ENCODE results near the gene LSM4. TPM values are rescaled to one million over a fixed set of nuclear protein-coding genes. Genes with fewer than 3 reads are reported as not detected.

The LSM4 gene
- total and polyA plus RNA-seq, 2 of the 13 experiments (the other 11 are each of a cell fraction or from before 2014, with no cell fraction given), result 65.8 to 166 TPM

- TF ChIP-seq ZBTB4 (CRISPR knock-in tag; IDR thresholded peaks at IDR 0.05; ENCODE audit: borderline replicate concordance) (no peak), U2AF2 (IDR thresholded peaks at IDR 0.05; ENCODE audit: low read depth, low read length) (no peak), CEBPB (IDR thresholded peaks at IDR 0.05; ENCODE audit: borderline replicate concordance, low read depth, low read length) (no peak), NR1H2 (CRISPR knock-in tag; IDR thresholded peaks at IDR 0.05; ENCODE audit: borderline replicate concordance, low read depth) (no peak), THRA (CRISPR knock-in tag; IDR thresholded peaks at IDR 0.05; ENCODE audit: borderline replicate concordance) (peak; percentile 48), CBX5 (CRISPR knock-in tag; IDR thresholded peaks at IDR 0.05; ENCODE audit: borderline replicate concordance) (no peak), BCL3 (CRISPR knock-in tag; IDR thresholded peaks at IDR 0.05) (0 out of 2 replicates have a peak, but pooled peaks have one; percentile 23), ZNF788 (CRISPR knock-in tag; IDR thresholded peaks at IDR 0.05; ENCODE audit: borderline replicate concordance) (peak; percentile 53; the same call in 1 of the 2 replicates), ZNF761 (CRISPR knock-in tag; conservative IDR thresholded peaks at IDR 0.05) (no peak), MBD4 (IDR thresholded peaks at IDR 0.05; ENCODE audit: borderline replicate concordance, low read length) (no peak), ZNF124 (CRISPR knock-in tag; IDR thresholded peaks at IDR 0.05) (no peak), HDAC2 (CRISPR knock-in tag; IDR thresholded peaks at IDR 0.05) (no peak), YEATS4 (CRISPR knock-in tag; IDR thresholded peaks at IDR 0.05; ENCODE audit: borderline replicate concordance) (no peak), TARDBP (CRISPR knock-in tag; IDR thresholded peaks at IDR 0.05) (peak; percentile 46; the same call in 1 of the 2 replicates), ZNF501 (CRISPR knock-in tag; IDR thresholded peaks at IDR 0.05) (peak; percentile 75), IRF1 (CRISPR knock-in tag; IDR thresholded peaks at IDR 0.05; ENCODE audit: low read depth) (no peak)
- TF ChIP-seq, protein P1, sequence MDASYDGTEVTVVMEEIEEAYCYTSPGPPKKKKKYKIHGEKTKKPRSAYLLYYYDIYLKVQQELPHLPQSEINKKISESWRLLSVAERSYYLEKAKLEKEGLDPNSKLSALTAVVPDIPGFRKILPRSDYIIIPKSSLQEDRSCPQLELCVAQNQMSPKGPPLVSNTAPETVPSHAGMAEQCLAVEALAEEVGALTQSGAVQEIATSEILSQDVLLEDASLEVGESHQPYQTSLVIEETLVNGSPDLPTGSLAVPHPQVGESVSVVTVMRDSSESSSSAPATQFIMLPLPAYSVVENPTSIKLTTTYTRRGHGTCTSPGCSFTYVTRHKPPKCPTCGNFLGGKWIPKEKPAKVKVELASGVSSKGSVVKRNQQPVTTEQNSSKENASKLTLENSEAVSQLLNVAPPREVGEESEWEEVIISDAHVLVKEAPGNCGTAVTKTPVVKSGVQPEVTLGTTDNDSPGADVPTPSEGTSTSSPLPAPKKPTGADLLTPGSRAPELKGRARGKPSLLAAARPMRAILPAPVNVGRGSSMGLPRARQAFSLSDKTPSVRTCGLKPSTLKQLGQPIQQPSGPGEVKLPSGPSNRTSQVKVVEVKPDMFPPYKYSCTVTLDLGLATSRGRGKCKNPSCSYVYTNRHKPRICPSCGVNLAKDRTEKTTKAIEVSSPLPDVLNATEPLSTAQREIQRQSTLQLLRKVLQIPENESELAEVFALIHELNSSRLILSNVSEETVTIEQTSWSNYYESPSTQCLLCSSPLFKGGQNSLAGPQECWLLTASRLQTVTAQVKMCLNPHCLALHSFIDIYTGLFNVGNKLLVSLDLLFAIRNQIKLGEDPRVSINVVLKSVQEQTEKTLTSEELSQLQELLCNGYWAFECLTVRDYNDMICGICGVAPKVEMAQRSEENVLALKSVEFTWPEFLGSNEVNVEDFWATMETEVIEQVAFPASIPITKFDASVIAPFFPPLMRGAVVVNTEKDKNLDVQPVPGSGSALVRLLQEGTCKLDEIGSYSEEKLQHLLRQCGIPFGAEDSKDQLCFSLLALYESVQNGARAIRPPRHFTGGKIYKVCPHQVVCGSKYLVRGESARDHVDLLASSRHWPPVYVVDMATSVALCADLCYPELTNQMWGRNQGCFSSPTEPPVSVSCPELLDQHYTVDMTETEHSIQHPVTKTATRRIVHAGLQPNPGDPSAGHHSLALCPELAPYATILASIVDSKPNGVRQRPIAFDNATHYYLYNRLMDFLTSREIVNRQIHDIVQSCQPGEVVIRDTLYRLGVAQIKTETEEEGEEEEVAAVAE (CRISPR knock-in tag; IDR thresholded peaks at IDR 0.05; ENCODE audit: borderline replicate concordance), result no peak
Measured at GRCh38 chr19:18279516-18280246, 43.2 kb downstream of the LSM4 start (continued).
